NCI-H2029 (cell line): Measurements from ENCODE around the gene SPAG4.
A peak's percentile ranks its signal among the peaks of the same experiment; 100 is the strongest.

Experiments used
- DNase-seq: peaks from one replicate; lab custom pipeline; 2025; lab: John Stamatoyannopoulos, UW

The SPAG4 gene

DNA sequence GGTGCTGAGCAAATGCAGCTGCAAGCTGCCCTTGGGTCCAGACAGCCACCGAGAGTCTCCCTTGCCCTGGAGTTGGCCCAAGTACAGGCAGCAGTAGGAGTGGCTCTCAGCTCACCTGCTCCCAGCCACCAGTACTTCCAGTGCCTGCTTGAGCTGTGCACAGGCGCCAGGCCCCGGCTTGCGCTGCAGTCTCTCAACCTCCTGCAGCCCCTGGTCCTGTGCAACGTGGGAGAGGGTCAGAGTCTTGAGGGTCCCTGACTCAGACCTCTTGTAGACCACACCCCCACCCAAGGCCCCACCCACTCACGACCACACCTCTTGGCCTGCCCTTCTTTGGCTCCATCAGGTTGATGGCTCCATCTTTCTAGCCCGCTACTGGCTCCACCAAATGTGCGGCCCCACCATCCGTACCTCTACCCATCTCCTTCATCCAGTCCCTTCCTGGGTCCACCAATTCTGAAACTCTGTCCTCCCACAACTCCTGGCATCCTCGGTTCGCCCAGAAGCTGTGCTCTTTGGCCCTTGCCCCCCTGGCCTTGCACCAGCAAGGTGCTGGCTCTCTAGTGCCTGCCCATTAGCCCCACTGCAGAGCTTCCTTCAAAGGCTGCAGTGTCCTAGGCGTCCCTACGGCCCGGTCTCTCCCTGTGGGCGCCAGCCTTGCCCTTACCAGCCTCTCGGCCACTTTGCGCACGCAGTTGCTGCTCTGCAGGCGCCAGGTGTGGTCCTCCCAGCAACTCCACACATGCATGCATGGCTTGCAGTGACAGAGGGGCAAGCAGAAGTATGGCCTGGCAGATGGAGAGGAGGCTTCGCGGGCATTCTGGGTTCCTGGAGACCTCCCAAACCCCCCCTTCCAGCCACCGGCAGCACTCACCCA lies 16.5 kb upstream of the SPAG4 start:
- peak; percentile 34 for DNase-seq

DNA sequence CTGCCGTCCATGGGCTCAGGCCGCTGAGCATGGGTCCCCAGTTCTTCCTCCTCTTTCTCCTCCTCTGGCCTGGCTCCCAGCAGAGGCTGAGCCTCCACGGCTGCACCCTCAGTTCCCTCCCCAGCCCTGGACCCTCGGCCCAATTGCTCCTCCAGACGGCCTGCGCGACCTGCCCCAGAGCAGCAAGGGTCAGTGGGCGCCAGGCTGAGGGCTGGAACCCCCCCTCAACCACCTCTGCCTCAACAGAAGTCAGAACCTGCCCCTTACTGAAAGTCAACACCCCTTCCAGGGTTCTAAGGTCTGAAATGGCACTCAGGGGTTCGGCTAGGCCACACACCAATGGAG lies 15.9 kb upstream of the SPAG4 start:
- DNase-seq = no peak

DNA sequence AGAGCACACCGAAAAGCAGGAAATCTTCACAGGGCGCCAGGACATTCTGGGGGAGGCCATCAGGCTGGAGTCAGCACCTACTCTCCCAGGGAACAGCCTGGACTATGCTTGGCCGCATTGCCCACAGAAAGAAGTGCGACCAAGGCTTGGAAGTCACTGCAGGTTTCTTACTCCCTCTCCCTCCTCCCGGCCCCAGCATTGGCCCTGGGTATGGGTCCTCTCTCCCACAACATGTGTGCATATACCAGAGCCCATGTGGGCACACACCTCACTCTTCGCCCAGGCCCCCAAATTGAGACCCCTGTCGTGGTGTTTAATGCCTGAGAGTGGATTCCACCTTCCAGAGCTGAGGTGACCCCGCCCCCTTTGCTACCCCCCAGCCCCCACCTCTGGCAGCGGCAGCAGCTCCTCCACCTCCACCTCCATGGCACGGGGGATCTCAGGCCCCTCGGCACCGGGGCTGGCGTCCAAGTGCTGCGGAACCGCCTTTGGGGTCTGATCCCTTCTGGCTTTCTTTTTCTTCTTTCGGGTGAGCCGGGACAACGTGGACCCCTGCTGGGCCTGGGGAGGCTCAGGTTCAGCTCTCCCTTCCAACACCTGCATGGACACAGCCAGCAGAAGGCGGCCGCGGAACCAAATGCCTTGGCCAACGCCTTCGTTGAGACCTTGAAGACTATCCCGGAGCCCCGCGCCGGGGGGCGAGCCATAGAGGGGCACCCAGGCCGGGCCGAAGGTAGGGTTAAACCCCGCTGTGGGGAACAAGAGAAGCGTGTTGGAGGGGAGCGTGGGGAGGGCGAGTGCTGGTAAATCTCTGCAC lies 15.2 kb upstream of the SPAG4 start:
- DNase-seq = no peak

DNA sequence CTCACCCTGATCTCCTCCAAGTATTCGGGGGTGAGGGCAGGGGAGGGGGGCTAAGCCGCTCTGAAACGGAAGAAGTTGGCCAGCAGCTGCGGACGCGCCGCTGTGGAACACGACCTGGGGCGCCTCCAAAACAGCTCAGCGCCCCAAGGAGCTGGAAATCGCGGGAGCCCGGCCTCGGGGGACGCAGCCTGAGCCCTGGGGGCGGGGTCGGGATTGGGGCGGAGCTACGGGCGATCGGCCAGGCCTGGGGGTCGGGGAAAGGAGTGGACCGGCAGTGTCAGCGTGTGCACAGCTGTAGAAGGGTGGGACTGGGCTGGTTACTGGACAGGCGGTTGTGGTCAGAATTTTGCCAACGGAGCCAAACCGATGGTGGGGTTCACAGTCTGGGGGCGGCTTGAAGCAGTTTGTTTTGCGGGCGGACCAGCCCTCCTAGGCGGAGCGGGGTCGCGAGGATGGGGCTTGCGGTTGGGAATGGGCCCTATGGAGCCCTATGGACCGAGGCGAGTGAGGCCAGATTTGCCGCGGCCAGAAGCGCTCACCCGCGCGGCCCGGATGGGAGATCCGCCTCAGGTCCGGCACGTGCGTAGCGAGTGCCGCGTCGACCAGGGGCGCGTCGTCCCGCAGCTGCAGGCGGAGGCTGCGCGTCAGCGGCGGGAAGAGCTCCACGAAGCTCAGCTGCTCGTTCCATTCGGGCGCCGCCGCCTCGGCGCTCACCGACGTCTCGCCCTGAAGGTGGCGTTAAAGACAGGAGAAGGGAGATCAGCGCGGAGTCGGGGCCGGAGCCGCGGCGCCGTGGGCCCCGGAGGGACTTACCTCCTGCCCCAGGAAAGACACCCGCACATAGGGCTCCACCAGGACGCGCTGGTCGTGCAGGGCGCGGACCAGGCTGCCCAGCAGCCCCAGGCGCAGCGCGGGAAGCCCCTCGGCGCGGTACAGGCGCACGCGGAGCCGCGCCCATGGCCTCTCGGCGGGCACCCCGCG lies 14.3 kb upstream of the SPAG4 start:
- peak; percentile 59 for DNase-seq

DNA sequence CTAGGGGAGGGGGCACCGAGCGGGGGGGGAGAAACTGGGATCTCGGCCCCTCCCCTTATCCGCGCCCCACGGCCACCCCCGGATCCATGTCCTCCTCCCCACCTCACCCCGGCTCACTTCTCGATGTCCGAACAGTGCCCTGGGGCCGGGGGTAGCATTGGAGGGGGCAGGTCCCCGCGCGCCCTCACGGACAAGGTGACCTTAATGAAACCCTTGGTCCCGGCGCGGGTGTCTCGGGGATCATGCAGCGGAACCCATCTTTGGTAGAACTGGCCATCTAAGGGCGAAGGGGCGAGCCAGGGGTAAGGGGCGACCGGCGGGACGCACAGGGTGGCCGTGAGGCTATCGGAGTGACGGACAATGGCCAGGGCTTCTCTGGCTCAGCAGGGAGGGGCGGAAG lies 13.6 kb upstream of the SPAG4 start:
- DNase-seq = no peak

DNA sequence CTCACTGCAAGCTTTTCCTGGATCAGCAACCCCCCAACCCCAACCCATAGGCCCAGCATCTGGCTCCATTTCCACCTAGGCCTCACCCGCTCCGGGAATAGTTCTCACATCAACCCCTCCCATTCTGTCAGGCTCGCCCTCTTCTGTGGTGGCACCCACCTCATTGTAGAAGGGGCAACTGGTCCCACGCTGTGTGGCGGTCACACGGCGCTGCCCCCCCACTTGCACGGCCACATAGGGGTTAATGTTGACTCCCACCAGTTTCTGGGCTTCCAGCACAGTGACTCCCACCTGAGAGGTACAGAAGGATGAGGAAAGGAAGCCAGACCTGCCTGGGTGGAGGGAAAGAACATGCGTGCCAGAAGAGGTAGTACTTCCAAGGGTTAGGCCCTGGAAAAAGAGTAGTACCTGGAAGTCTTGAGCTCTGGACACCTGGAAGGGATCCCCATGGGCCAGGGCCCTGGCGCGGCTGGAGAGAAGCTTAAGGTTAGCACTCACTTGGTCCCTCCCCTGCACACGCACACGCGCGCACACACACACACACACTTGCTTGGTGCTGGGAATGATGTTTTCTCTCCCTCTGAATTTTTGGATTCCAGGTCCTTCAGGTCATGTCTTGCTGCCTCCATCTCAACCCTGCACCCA lies 12.7 kb upstream of the SPAG4 start:
- DNase-seq = no peak

DNA sequence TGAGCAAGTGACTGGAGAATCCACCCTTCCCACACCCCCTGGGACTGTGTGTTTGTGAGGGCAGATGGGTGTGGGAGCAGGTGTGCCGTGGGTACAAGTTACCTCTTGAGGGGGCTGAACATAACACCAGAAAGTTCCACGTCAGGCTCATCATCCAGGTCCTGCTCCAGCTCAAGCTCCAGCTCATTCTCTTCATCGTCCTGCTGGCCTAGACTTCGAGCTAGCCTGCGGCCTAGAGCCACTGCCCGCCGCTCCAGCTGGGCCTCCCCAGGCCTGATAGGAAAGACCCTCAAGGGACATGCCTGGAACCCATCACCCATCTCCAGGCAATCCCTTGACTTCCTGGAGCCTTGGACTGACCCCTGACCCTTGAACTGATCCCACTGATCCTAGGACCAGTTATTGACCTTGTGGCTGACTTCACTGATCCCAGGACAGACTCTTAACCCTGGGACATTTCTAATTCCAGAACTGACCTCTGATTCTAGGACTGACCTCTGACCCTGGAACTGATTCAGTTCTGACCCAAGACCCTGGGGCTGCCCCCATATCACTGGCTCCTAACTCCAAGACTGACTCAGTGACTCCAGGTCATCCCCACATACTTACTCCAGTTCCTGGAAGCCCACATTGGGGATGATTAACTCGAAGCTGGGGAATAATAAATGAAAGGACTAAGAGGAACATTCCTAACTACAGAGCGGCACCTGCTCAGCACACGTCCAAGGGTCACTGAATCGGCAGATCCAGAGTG lies 11.8 kb upstream of the SPAG4 start:
- no peak for DNase-seq

DNA sequence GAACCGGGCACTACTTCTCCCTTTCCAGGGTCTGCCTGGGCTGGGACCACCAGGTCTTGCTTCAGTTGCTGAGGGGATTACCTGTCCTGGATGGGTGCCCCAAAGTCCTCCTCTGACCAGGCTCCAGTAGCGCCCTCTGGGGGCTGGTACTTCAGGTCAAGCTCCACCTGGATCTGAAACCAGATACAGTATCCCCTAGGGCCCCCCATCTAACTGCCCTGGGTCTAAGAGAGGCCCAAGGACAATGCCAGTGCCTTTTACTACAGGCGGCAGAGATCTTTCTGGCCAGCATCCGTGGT lies 11.2 kb upstream of the SPAG4 start:
- DNase-seq = no peak

DNA sequence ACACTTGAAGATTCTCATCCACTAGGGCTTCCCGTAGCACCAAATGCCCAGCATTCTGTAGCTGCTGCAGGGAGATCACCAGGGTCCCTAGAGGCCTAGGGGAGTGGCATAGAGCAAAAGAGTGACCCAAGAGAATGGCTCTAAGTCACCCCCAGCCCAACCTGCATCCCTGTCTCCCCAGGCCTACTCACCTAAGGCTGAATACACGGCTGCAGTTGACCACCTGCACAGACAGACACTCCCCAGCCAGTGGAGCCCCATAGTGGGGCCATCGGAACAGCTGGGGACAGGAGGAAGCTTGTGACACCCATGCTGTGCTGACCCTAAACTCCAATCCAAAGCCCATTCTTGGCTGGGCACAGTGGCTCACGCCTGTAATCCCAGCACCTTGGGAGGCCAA lies 9.5 kb upstream of the SPAG4 start:
- no peak for DNase-seq

DNA sequence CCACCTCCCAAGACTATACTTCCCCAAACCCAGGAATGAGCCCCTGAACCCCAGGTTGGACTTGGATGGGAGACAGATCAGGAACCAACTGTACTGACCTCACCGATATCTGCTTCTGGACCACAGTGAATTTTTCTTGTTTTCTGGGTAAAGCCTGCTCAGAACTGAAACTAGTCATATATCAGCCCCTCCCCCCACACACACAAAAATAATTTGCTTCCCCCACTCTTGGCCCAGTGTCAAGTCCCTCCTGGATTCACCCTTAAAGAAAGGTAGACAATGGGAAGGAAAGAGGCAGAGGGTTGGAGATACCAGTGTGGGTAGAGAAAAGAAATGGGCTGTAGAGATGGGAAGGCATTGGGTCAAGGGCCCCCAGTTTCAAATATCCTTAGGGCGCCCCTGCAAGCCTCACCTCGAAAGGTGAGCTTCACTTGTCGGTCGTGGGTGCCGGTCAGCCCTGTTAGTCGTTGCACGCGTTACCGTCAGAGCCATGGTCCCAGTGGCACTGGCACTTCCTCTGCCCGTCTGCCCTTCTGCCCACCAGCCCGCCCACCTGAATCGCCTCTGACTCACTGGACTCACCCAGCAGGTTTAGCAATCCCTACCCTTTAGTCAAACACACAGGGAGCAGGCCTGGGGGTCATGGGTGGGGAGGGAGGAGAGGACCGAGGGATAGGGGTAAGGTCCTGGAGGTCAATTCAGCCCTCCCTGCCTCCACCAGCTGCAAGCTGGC lies 8.5 kb upstream of the SPAG4 start:
- no peak for DNase-seq

DNA sequence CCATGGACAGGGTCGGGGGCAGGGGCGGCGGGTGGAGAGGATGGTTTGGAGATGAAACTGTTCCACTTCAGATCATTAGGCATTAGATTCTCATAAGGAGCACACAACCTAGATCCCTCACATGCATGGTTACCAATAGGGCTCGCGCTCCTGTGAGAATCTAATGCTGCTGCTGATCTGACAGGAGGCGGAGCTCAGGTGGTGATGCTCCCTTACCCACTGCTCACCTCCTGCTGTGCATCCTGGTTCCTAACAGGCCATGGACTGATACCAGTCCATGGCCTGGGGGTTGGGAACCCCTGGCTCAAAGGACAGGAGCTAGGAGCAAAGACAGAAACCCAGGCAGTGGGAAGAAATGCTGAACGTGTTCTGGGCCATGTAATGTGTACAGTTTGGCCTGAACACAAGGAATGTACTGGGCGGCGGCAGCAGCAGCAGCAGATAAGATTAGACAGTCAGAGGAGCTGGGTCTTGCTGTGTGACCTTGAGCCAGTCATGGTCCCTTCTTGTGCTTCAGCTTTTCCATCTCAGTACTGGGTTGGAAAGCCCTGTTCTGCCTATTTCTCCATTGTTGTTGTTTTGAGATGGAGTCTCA lies 4.7 kb upstream of the SPAG4 start:
- DNase-seq = no peak

DNA sequence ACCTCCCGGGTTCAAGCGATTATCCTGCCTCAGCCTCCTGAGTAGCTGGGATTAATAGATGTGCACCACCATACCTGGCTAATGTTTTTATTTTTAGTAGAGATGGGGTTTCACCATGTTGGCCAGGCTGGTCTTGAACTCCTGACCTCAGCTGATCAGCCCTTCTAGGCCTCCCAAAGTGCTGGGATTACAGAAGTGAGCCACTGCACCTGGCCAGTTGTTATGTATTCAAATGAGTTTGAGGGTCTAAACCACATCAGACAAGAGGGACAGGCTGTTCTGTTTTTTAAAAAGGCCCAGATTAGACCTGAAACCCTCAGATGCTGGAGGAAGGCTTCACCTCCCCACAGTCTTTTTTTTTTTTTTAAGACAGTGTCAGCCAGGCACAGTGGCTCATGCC lies 4.1 kb upstream of the SPAG4 start:
- DNase-seq = no peak

DNA sequence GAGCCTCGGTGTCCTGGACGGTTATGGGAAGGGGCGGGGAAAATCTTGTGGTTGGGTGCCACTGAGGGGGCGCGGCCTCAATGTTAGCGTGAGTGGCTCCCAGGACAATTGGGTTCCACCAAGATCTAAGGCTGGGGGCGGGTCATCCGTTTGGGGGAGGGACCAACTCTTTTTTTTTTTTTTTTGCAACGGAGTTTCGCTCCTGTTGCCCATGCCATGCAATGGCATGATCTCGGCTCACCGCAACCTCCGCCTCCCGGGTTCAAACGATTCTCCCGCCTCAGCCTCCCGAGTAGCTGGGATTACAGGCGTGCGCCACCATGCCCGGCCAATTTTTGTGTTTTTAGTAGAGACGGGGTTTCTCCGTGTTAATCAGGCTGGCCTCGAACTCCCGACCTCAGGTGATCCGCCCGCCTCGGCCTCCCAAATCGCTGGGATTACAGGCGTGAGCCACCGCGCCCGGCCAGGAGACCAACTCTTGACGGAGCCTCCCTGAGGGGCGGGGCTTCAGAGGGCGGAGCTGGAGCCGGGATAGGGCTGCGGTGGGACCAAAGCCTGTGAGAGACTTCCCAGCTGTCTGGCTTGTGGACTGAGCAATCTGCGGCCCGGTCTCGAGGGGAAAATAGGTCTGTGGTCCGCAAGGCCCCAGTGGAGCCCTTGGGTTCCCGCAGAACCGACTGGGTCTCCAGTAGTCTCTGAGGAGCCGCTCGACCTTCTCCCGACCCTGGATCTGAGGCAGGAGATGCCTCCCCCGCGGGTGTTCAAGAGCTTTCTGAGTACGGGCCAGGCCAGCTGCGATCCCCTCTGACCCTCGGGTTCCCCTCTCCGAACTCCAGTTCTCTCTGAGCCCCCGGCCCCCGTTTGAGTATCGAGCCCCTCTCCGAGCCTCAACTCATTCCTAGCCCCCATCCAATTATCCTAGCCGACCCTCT lies 1.1 kb downstream of the SPAG4 start:
- peak; percentile 75 for DNase-seq

DNA sequence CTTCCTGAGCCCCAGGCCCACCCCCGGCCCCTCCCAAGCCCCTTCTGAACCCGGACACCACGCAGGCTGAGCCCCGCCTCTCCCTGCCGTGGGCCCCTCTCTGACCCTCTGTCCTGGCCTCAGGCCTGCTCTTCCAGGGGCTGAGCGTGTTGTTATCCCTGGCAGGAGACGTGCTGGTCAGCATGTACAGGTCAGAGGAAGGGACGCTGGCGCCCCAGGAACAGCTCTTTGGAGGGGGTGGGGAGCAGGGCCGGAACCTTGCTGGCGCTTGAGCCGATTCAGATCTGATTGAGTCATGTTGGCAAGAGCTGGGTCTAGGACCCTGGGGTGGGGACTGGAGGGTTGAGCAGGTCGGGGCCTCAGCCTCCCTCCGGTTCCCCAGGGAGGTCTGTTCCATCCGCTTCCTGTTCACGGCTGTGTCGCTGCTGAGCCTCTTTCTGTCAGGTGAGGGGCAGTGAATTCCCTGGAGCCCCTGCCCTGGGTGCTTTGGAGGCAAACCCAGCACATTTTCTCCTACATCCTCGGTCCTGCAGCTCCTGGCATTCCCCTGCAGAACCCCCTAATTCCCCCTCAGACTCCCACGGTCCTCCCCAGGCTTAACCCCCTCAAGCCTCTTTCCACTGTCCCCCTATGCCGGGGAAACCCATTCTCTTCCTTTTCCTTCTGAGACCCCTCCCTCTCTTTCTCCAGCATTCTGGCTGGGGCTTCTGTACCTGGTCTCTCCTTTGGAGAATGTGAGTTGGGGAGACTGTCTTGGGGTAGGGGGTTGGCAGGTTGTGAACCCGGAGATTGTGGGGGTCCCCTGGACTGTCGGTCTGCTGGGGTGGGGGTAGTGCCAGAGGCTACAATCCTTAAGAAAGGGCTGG lies 2.0 kb downstream of the SPAG4 start:
- peak; percentile 40 for DNase-seq

DNA sequence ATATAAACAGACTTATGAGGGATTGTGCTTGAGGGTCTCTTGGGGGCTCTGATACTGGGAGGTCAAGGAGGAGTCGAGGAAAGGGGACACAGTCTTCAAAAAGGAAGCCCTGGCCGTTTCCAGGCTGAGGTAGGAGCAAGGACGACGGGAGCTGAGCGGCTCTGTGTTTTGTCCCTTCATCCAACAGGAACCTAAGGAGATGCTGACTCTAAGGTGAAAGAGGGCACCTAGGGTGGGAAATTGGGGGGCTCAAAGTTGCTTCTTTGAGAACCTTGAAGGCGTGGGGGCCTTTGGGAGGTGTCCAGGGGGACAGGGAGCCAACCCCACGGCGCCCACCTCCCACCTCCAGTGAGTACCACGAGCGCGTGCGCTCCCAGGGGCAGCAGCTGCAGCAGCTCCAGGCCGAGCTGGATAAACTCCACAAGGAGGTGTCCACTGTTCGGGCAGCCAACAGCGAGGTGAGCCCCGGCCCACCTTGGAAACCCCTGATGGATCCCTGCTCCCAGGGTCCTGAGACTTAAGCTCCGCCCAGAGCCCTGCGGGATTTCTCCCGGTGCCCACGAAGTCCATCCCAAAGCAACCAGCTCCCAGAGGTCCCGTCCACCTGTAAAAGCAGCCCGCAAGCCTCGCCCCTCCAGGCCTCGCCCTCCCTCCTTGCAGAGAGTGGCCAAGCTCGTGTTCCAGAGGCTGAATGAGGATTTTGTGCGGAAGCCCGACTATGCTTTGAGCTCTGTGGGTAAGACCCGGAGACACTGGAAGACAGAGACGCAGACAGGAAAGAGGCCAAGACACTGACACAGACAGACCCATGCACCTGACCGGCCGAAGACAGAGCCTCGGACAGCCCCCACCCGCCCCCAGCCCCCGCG lies 2.9 kb downstream of the SPAG4 start:
- no peak for DNase-seq

DNA sequence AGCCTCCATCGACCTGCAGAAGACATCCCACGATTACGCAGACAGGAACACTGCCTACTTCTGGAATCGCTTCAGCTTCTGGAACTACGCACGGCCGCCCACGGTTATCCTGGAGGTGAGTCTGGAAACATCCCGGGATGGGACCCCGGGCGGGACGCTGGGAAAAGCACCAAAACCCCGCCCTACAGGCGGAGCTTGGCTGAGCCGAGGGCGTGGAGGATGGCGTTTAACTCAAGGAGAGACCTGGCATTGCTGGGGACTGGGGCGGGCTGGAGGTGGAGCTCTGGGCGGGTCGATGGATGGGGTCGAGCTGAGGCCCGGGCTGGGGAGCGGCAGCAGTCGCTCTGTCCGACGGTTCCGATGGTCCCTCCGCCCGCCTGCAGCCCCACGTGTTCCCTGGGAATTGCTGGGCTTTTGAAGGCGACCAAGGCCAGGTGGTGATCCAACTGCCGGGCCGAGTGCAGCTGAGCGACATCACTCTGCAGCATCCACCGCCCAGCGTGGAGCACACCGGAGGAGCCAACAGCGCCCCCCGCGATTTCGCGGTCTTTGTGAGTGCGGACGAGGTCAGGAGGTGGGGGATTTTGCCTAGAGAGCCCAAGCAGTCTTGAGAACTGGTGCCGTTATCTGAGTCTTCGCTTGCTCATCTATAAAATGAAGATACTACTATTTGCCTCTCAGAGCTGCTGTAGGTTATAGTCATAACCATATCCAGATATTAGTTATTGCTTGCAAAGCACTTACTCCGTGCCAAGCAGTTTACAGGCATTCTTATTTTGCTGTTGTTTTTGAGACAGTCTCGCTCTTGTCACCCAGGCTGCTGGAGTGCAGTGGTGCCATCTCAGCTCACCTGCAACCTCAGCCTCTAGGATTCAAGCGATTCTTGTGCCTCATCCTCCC lies 3.8 kb downstream of the SPAG4 start:
- peak; percentile 58 for DNase-seq
